Endothelial cell of umbilical vein (primary cell): Measurements from ENCODE around the gene PLEKHG4B. TPM values are rescaled to one million over a fixed set of nuclear protein-coding genes. Genes with fewer than 3 reads are reported as not detected.

Source experiments
- BruUV-seq: library from RNA; stranded (reverse); fragments of 400-500 nt; replicated peaks from 2 replicates; lab custom pipeline; 2021; lab: Mats Ljungman, UMichigan
- CTCF ChIA-PET: fragments of 300-600, 350-600 bp; sonication (Branson Sonifier 250); formaldehyde crosslinking; loops from one replicate; lab custom pipeline; 2021; ENCODE audit warnings: antibody characterized with exemption, inconsistent platforms; lab: Charles Lee
- POLR2A ChIA-PET: fragments of 300-600, 350-600 bp; sonication (Branson Sonifier 250); formaldehyde crosslinking; loops from one replicate; lab custom pipeline; 2021; ENCODE audit warnings: antibody characterized with exemption, inconsistent platforms; lab: Charles Lee
- DNase-seq: peaks from one replicate; pipeline ENCODE4 v3.0.0-alpha.2; 2011; ENCODE audit warnings: low read depth, low spot score
- FAIRE-seq: peaks from 2 replicates; lab custom pipeline; 2011; peaks lifted over from hg19 to GRCh38; lab: Jason Lieb, UNC
- H2AFZ ChIP-seq: 2 replicates; pipeline ENCODE4 v1.6.0; 2012; ENCODE audit warnings: low read depth, low read length, control low read depth, inconsistent platforms
- H3K27ac ChIP-seq: 2 replicates; pipeline ENCODE4 v1.5.1; 2011; ENCODE audit warnings: low read depth, mild to moderate bottlenecking, control low read depth, low read length, moderate library complexity; ENCODE audit not compliant: insufficient read depth
- H3K27me3 ChIP-seq, 2 experiments: 2 replicates each; pipeline versions ENCODE4 v1.6.0 to v1.6.1; 2011; ENCODE audit warnings: low read length in 2 of 2, mixed read lengths in 1 of 2; ENCODE audit not compliant: control insufficient read depth in 2 of 2, insufficient read depth in 2 of 2
- H3K36me3 ChIP-seq, 2 experiments: 2 replicates in 1 of 2; 3 replicates in 1 of 2; pipeline ENCODE4 v1.5.1; 2011; ENCODE audit warnings: low read length in 2 of 2, mild to moderate bottlenecking in 1 of 2, moderate library complexity in 1 of 2; ENCODE audit not compliant: control insufficient read depth in 2 of 2, insufficient read depth in 2 of 2; ENCODE audit errors: extremely low read depth in 1 of 2
- H3K4me1 ChIP-seq: 3 replicates; pipeline ENCODE4 v1.5.1; 2011; ENCODE audit warnings: mild to moderate bottlenecking, low read length; ENCODE audit not compliant: control insufficient read depth, insufficient read depth; ENCODE audit errors: extremely low read depth
- H3K4me2 ChIP-seq: 2 replicates; pipeline ENCODE4 v1.6.1; 2011; ENCODE audit warnings: low read length, control low read depth, mixed read lengths; ENCODE audit not compliant: insufficient read depth
- H3K4me3 ChIP-seq, 3 experiments: fragments of 200-600 bp in 1 of 3; sonication (generic), shearing (Covaris generic) in 1 of 3; replicated peaks in 1 of 3; 2 replicates each; pipeline ENCODE4 v1.5.1; 2011 to 2016; ENCODE audit warnings: control low read depth in 3 of 3, low read length in 3 of 3, mild to moderate bottlenecking in 2 of 3, inconsistent platforms in 1 of 3, low read depth in 1 of 3, moderate library complexity in 1 of 3; ENCODE audit not compliant: insufficient read depth in 1 of 3
- H3K79me2 ChIP-seq: 2 replicates; pipeline ENCODE4 v1.6.0; 2012; ENCODE audit warnings: low read length, inconsistent platforms; ENCODE audit not compliant: control insufficient read depth, insufficient read depth
- H3K9ac ChIP-seq: replicated peaks from 2 replicates; pipeline ENCODE3; 2011; ENCODE audit warnings: low read length, control low read depth; ENCODE audit not compliant: insufficient read depth; ENCODE audit errors: extremely low read depth
- H3K9me1 ChIP-seq: replicated peaks from 3 replicates; pipeline ENCODE4 v1.6.0; 2011; ENCODE audit warnings: mild to moderate bottlenecking, low read length; ENCODE audit not compliant: control insufficient read depth, insufficient read depth; ENCODE audit errors: extremely low read depth
- H3K9me3 ChIP-seq: replicated peaks from 2 replicates; pipeline ENCODE4 v1.5.1; 2012; ENCODE audit warnings: low read length, inconsistent platforms; ENCODE audit not compliant: control insufficient read depth, insufficient read depth
- H4K20me1 ChIP-seq: replicated peaks from 2 replicates; pipeline ENCODE3; 2011; ENCODE audit warnings: mild to moderate bottlenecking, low read length; ENCODE audit not compliant: control insufficient read depth, insufficient read depth; ENCODE audit errors: extremely low read depth
- EZH2 ChIP-seq: IDR thresholded peaks from 2 replicates; pipeline ENCODE4 v1.6.1; 2012; ENCODE audit warnings: borderline replicate concordance, low read depth, mild to moderate bottlenecking, moderate library complexity, low read length, inconsistent platforms; ENCODE audit not compliant: severe bottlenecking
- FOS ChIP-seq: IDR thresholded peaks from 2 replicates; pipeline ENCODE4 v1.6.1; 2011; ENCODE audit warnings: mild to moderate bottlenecking, low read length, moderate library complexity, borderline replicate concordance; ENCODE audit not compliant: insufficient read depth
- GATA2 ChIP-seq: IDR thresholded peaks from 2 replicates; pipeline ENCODE4 v1.7.0; 2011; ENCODE audit warnings: low read depth, mild to moderate bottlenecking, moderate library complexity, mixed read lengths, low read length; ENCODE audit not compliant: insufficient read length, insufficient read depth
- JUN ChIP-seq: IDR thresholded peaks from 2 replicates; pipeline ENCODE4 v1.6.1; 2011; ENCODE audit warnings: borderline replicate concordance, low read depth; ENCODE audit not compliant: insufficient read length, insufficient read depth
- MYC ChIP-seq: IDR thresholded peaks from one replicate; pipeline ENCODE4 v1.6.1; 2011; ENCODE audit warnings: mild to moderate bottlenecking, low read depth, low read length
- POLR2A ChIP-seq: IDR thresholded peaks from 2 replicates; pipeline ENCODE4 v1.6.1; 2012; ENCODE audit warnings: low read depth, mild to moderate bottlenecking, control low read depth, low read length
- POLR2AphosphoS5 ChIP-seq: IDR thresholded peaks from 2 replicates; pipeline ENCODE4 v1.6.1; 2012; ENCODE audit warnings: low read depth, mild to moderate bottlenecking, control low read depth, low read length, moderate library complexity; ENCODE audit not compliant: insufficient read depth
- dilution Hi-C: fragments of 300-500 bp; cut with MboI; formaldehyde crosslinking; loops from one replicate; pipeline ENCODE4 v1.15.0; 2019; ENCODE audit warnings: low sequenced_read_pairs; ENCODE audit not compliant: extremely low pct_ligation_motif_present
- intact Hi-C: fragments of 100-400 bp; cut with micrococcal nuclease; formaldehyde crosslinking; loops from one replicate; pipeline ENCODE4 v1.10.0; 2022
- polyA plus RNA-seq, 4 experiments: library from polyadenylated mRNA; depleted of rRNA in 3 of 4; stranded (reverse) in 3 of 4; unstranded in 1 of 4; fragments of >200 nt; gene quantifications; 2 replicates each; pipeline versions ENCODE4 v1.2.1 to v1.2.3, GENCODE V29; 2011 to 2012; ENCODE audit warnings: missing spikeins in 1 of 4
- total RNA-seq: library from RNA; stranded (reverse); gene quantifications from 2 replicates; pipeline ENCODE4 v1.2.3, GENCODE V29; 2021
- TF ChIP-seq, protein P1 (sequence below): IDR thresholded peaks from 2 replicates; pipeline ENCODE4 v1.6.1; 2011; ENCODE audit not compliant: insufficient read depth, insufficient read length
- TF ChIP-seq, protein P2 (sequence below), 2 donors: IDR thresholded peaks; 1 replicate in 1 of 2; 2 replicates in 1 of 2; pipeline ENCODE4 v1.5.1; 2011; ENCODE audit warnings: low read length in 2 of 2, mild to moderate bottlenecking in 2 of 2, moderate library complexity in 2 of 2, control low read depth in 1 of 2, inconsistent platforms in 1 of 2, low read depth in 1 of 2; ENCODE audit not compliant: insufficient read depth in 1 of 2; ENCODE audit errors: extremely low read depth in 1 of 2

PLEKHG4B gene
- total and polyA plus RNA-seq, 2 donors (not counting 3 experiments of a cell fraction or from before 2014, with no cell fraction given) = not detected

DNA sequence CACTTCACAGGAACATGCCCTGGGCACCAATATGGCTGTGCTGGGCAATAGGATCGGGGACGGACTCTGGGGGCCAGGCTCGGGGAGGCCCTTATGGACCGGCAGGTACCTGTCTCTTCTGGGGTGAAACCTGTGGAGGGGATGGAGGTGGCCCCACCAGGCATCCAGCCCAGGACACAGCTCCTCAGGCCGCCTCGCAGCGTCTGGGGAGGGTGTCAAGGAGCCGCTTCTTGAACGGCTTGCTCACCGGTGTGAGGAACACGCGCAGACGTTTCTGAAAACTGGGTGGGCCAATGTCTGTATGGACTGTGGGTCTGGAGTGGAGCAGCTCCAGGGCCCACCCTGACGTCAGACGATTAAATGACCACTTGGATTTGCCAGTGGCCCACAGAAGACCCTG, 45.8 kb downstream of the PLEKHG4B start:
- CTCF ChIA-PET = no interaction called here
- FAIRE-seq (no peak), DNase-seq (no peak)
- Histone ChIP-seq H3K4me1 (no peaks in the 10 kb centered on the region), H3K4me3 (no peak overlapping the region), H3K79me2 (no peaks in the 10 kb centered on the region), H4K20me1 (no peaks in the 10 kb centered on the region), H3K9me3 (no peaks in the 10 kb centered on the region), H3K27me3 (no peaks in the 10 kb centered on the region), H3K9ac (no peak overlapping the region), H2AFZ (no peak overlapping the region), H3K9me1 (no peaks in the 10 kb centered on the region), H3K27ac (no peak overlapping the region), H3K36me3 (no peaks in the 10 kb centered on the region), H3K4me2 (no peak overlapping the region)
- dilution Hi-C loops = no loop called here
- BruUV-seq = no TSS peak
- POLR2A ChIA-PET = no interaction called here
- intact Hi-C loops = no loop called here
- TF ChIP-seq JUN (no peak), GATA2 (no peak), POLR2AphosphoS5 (no peak), MYC (no peak), EZH2 (no peak)
- TF ChIP-seq, protein P1, sequence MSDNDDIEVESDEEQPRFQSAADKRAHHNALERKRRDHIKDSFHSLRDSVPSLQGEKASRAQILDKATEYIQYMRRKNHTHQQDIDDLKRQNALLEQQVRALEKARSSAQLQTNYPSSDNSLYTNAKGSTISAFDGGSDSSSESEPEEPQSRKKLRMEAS = no peak

DNA sequence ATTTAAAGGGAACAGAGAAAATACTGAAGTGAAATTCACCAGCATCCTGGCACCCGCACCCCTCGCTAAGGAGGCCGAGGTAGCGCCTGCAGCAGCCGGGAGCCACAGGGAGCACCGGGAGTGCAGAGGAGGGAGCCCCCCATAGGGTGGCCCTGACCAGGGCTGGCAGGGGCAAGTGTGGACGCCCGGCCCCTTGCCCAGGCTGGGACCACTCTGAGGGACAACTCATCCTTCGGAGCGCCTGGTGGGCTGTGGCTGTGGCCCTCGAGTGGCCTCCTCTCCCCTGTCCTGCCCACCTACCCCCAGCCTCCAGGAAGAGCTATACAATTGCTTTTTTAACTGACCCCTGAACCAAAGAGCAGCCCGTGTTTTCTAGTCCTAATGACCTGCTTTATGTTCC, 47.0 kb downstream of the PLEKHG4B start:
- POLR2A ChIA-PET = no interaction called here

More for the DNA sequence above, 47.0 kb downstream of the PLEKHG4B start:
- dilution Hi-C loops = no loop called here
- Histone ChIP-seq H3K4me2 (no peak overlapping the region), H2AFZ (no peak overlapping the region), H3K36me3 (no peaks in the 10 kb centered on the region), H3K9ac (no peak overlapping the region), H3K4me1 (no peaks in the 10 kb centered on the region), H3K79me2 (no peaks in the 10 kb centered on the region), H3K27ac (no peak overlapping the region), H4K20me1 (no peaks in the 10 kb centered on the region), H3K4me3 (no peak overlapping the region), H3K9me1 (no peaks in the 10 kb centered on the region), H3K27me3 (no peaks in the 10 kb centered on the region), H3K9me3 (no peaks in the 10 kb centered on the region)
- no TSS peak for BruUV-seq
- TF ChIP-seq POLR2AphosphoS5 = no peak
- TF ChIP-seq, protein P2, sequence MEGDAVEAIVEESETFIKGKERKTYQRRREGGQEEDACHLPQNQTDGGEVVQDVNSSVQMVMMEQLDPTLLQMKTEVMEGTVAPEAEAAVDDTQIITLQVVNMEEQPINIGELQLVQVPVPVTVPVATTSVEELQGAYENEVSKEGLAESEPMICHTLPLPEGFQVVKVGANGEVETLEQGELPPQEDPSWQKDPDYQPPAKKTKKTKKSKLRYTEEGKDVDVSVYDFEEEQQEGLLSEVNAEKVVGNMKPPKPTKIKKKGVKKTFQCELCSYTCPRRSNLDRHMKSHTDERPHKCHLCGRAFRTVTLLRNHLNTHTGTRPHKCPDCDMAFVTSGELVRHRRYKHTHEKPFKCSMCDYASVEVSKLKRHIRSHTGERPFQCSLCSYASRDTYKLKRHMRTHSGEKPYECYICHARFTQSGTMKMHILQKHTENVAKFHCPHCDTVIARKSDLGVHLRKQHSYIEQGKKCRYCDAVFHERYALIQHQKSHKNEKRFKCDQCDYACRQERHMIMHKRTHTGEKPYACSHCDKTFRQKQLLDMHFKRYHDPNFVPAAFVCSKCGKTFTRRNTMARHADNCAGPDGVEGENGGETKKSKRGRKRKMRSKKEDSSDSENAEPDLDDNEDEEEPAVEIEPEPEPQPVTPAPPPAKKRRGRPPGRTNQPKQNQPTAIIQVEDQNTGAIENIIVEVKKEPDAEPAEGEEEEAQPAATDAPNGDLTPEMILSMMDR (IDR thresholded peaks at IDR 0.05; ENCODE audit: extremely low read depth in 1 of 2, insufficient read depth in 1 of 2, low read depth in 1 of 2, low read length in 2 of 2) = no peak
- TF ChIP-seq POLR2A = no peak
- no peak for TF ChIP-seq JUN
- no peak for TF ChIP-seq GATA2
- TF ChIP-seq, protein P1 = no peak
- no peak for TF ChIP-seq EZH2
- no peak for TF ChIP-seq MYC
- TF ChIP-seq FOS = no peak
- DNase-seq (no peak), FAIRE-seq (no peak)
- intact Hi-C loops = no loop called here
- CTCF ChIA-PET = interaction anchor here (0.8 kb wide), 1 partner anchor 17 kb away, joined by 3 read pairs; no protein-coding TSS in a partner anchor
